ENCODE results near the gene SNORC. TPM values are rescaled to one million over a fixed set of nuclear protein-coding genes. Genes with fewer than 3 reads are reported as not detected.

SNORC gene
- total and polyA plus RNA-seq, 2 of the 13 experiments (the other 11 are each of a cell fraction or from before 2014, with no cell fraction given) = 59.1 to 86.1 TPM

DNA sequence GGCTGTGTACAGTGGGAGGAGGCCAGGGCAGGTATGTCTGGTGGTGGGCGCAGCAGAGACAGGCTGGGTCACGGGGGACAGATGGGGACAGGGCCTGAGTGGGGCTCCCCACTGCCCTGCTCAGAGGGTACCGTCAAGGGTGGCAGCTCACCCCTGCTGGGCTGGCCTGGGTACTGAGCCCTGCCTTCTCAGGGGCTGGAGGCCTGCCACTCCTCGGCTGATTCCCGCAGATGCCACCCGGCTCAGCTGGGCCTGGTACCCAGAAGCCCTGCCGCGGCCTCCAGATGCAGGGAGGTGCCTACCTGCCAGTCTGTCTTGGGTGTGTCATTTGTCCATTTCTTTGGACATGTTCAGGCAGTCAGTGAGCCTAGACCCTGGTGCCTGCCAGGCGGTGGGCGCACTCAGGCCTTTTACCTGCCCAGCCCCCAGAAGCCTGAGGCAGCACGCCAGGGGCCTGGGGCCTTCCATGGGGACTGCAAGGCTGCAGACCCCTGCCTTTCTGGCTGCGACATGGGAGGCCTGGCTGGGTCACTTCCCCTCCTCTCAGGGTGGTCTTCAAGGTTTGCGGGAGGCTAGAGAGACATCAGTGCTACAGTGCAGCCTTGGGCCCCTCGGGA, 3.3 kb downstream of the SNORC start (continued):
- TF ChIP-seq, protein P1, sequence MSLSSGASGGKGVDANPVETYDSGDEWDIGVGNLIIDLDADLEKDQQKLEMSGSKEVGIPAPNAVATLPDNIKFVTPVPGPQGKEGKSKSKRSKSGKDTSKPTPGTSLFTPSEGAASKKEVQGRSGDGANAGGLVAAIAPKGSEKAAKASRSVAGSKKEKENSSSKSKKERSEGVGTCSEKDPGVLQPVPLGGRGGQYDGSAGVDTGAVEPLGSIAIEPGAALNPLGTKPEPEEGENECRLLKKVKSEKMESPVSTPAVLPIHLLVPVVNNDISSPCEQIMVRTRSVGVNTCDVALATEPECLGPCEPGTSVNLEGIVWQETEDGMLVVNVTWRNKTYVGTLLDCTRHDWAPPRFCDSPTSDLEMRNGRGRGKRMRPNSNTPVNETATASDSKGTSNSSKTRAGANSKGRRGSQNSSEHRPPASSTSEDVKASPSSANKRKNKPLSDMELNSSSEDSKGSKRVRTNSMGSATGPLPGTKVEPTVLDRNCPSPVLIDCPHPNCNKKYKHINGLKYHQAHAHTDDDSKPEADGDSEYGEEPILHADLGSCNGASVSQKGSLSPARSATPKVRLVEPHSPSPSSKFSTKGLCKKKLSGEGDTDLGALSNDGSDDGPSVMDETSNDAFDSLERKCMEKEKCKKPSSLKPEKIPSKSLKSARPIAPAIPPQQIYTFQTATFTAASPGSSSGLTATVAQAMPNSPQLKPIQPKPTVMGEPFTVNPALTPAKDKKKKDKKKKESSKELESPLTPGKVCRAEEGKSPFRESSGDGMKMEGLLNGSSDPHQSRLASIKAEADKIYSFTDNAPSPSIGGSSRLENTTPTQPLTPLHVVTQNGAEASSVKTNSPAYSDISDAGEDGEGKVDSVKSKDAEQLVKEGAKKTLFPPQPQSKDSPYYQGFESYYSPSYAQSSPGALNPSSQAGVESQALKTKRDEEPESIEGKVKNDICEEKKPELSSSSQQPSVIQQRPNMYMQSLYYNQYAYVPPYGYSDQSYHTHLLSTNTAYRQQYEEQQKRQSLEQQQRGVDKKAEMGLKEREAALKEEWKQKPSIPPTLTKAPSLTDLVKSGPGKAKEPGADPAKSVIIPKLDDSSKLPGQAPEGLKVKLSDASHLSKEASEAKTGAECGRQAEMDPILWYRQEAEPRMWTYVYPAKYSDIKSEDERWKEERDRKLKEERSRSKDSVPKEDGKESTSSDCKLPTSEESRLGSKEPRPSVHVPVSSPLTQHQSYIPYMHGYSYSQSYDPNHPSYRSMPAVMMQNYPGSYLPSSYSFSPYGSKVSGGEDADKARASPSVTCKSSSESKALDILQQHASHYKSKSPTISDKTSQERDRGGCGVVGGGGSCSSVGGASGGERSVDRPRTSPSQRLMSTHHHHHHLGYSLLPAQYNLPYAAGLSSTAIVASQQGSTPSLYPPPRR (CRISPR knock-in tag; IDR thresholded peaks at IDR 0.05; ENCODE audit: borderline replicate concordance) = no peak
- TF ChIP-seq ZNF24 (IDR thresholded peaks at IDR 0.05) = no peak
- TF ChIP-seq ZNF224 (CRISPR knock-in tag; IDR thresholded peaks at IDR 0.05) = no peak
- TF ChIP-seq IRF2 (CRISPR knock-in tag; IDR thresholded peaks at IDR 0.05) = no peak
- TF ChIP-seq ZNF367 (CRISPR knock-in tag; IDR thresholded peaks at IDR 0.05; ENCODE audit: borderline replicate concordance) = no peak
- TF ChIP-seq, protein P2, sequence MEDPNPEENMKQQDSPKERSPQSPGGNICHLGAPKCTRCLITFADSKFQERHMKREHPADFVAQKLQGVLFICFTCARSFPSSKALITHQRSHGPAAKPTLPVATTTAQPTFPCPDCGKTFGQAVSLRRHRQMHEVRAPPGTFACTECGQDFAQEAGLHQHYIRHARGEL (CRISPR knock-in tag; IDR thresholded peaks at IDR 0.05) = no peak
- no peak for TF ChIP-seq HOXA3 (CRISPR knock-in tag; IDR thresholded peaks at IDR 0.05)
- TF ChIP-seq SMARCE1 (IDR thresholded peaks at IDR 0.05; ENCODE audit: borderline replicate concordance) = no peak
- TF ChIP-seq ZNF225 (CRISPR knock-in tag; IDR thresholded peaks at IDR 0.05) = no peak
- TF ChIP-seq CEBPG (CRISPR knock-in tag; IDR thresholded peaks at IDR 0.05) = no peak
- no peak for TF ChIP-seq ATF7 (IDR thresholded peaks at IDR 0.05)
- no peak for TF ChIP-seq ATF7 (CRISPR knock-in tag; IDR thresholded peaks at IDR 0.05)
- TF ChIP-seq ZSCAN21 (CRISPR knock-in tag; IDR thresholded peaks at IDR 0.05; ENCODE audit: borderline replicate concordance) = 0 out of 2 replicates have a peak, but pooled peaks have one; percentile 22
- TF ChIP-seq HOXD1 (CRISPR knock-in tag; IDR thresholded peaks at IDR 0.05) = no peak
- no peak for TF ChIP-seq SMAD1 (CRISPR knock-in tag; IDR thresholded peaks at IDR 0.05; ENCODE audit: borderline replicate concordance, low read depth)
- TF ChIP-seq, protein P3, sequence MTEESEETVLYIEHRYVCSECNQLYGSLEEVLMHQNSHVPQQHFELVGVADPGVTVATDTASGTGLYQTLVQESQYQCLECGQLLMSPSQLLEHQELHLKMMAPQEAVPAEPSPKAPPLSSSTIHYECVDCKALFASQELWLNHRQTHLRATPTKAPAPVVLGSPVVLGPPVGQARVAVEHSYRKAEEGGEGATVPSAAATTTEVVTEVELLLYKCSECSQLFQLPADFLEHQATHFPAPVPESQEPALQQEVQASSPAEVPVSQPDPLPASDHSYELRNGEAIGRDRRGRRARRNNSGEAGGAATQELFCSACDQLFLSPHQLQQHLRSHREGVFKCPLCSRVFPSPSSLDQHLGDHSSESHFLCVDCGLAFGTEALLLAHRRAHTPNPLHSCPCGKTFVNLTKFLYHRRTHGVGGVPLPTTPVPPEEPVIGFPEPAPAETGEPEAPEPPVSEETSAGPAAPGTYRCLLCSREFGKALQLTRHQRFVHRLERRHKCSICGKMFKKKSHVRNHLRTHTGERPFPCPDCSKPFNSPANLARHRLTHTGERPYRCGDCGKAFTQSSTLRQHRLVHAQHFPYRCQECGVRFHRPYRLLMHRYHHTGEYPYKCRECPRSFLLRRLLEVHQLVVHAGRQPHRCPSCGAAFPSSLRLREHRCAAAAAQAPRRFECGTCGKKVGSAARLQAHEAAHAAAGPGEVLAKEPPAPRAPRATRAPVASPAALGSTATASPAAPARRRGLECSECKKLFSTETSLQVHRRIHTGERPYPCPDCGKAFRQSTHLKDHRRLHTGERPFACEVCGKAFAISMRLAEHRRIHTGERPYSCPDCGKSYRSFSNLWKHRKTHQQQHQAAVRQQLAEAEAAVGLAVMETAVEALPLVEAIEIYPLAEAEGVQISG (CRISPR knock-in tag; IDR thresholded peaks at IDR 0.05) = no peak
- TF ChIP-seq, protein P4, sequence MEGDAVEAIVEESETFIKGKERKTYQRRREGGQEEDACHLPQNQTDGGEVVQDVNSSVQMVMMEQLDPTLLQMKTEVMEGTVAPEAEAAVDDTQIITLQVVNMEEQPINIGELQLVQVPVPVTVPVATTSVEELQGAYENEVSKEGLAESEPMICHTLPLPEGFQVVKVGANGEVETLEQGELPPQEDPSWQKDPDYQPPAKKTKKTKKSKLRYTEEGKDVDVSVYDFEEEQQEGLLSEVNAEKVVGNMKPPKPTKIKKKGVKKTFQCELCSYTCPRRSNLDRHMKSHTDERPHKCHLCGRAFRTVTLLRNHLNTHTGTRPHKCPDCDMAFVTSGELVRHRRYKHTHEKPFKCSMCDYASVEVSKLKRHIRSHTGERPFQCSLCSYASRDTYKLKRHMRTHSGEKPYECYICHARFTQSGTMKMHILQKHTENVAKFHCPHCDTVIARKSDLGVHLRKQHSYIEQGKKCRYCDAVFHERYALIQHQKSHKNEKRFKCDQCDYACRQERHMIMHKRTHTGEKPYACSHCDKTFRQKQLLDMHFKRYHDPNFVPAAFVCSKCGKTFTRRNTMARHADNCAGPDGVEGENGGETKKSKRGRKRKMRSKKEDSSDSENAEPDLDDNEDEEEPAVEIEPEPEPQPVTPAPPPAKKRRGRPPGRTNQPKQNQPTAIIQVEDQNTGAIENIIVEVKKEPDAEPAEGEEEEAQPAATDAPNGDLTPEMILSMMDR (CRISPR knock-in tag; IDR thresholded peaks at IDR 0.05) = peak; percentile 6; the same call in 1 of the 2 replicates
- TF ChIP-seq FOXK2 (IDR thresholded peaks at IDR 0.05) = no peak
- TF ChIP-seq THYN1 (CRISPR knock-in tag; IDR thresholded peaks at IDR 0.05; ENCODE audit: borderline replicate concordance, low read depth) = no peak
- TF ChIP-seq, protein P5, sequence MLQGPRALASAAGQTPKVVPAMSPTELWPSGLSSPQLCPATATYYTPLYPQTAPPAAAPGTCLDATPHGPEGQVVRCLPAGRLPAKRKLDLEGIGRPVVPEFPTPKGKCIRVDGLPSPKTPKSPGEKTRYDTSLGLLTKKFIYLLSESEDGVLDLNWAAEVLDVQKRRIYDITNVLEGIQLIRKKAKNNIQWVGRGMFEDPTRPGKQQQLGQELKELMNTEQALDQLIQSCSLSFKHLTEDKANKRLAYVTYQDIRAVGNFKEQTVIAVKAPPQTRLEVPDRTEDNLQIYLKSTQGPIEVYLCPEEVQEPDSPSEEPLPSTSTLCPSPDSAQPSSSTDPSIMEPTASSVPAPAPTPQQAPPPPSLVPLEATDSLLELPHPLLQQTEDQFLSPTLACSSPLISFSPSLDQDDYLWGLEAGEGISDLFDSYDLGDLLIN (CRISPR knock-in tag; IDR thresholded peaks at IDR 0.05; ENCODE audit: borderline replicate concordance) = no peak
- no peak for TF ChIP-seq ZMYM2 (CRISPR knock-in tag; IDR thresholded peaks at IDR 0.05)
